OCI-LY7 (cell line): ENCODE data around the gene C21orf91. TPM values are rescaled to one million over a fixed set of nuclear protein-coding genes. Genes with fewer than 3 reads are reported as not detected.

Experiments
- BruUV-seq: library from RNA; stranded (reverse); fragments of 400-500 nt; replicated peaks from 2 replicates; lab custom pipeline; 2021; lab: Mats Ljungman, UMichigan
- CTCF ChIA-PET: fragments of 300-600 bp; sonication (Branson Sonifier 250); formaldehyde crosslinking; loops from one replicate; lab custom pipeline; 2022; ENCODE audit warnings: antibody characterized with exemption; ENCODE audit not compliant: unreplicated experiment; lab: Charles Lee
- POLR2A ChIA-PET: fragments of 300-600 bp; sonication (Branson Sonifier 250); formaldehyde crosslinking; loops from one replicate; lab custom pipeline; 2022; ENCODE audit warnings: antibody characterized with exemption; lab: Charles Lee
- DNase-seq: peaks from one replicate; pipeline ENCODE4 v3.0.0-alpha.2; 2015; ENCODE audit warnings: low spot score
- H2AFZ ChIP-seq: fragments of 200-600 bp; sonication (generic), shearing (Covaris generic); 2 replicates; pipeline ENCODE4 v1.6.1; 2014; ENCODE audit warnings: mild to moderate bottlenecking, antibody characterized with exemption, low read length, moderate library complexity
- H3K27ac ChIP-seq: fragments of 200-600 bp; sonication (generic); 2 replicates; pipeline ENCODE4 v1.5.1; 2014; ENCODE audit warnings: mixed run types, low read depth, mild to moderate bottlenecking, moderate library complexity, low read length, inconsistent platforms; ENCODE audit not compliant: poor library complexity, severe bottlenecking
- H3K36me3 ChIP-seq: fragments of 200-600 bp; sonication (generic); 2 replicates; pipeline ENCODE4 v1.6.1; 2014; ENCODE audit warnings: mild to moderate bottlenecking, antibody characterized with exemption, low read length, moderate library complexity, mixed read lengths; ENCODE audit not compliant: insufficient read depth
- H3K4me1 ChIP-seq: fragments of 200-600 bp; sonication (generic); 2 replicates; pipeline ENCODE4 v1.5.1; 2014; ENCODE audit warnings: mild to moderate bottlenecking, low read length; ENCODE audit not compliant: insufficient read depth, poor library complexity, severe bottlenecking
- H3K4me2 ChIP-seq: fragments of 200-600 bp; sonication (generic); 2 replicates; pipeline ENCODE4 v1.6.1; 2014; ENCODE audit warnings: mild to moderate bottlenecking, low read length
- H3K4me3 ChIP-seq: fragments of 200-600 bp; sonication (generic); 2 replicates; pipeline ENCODE4 v1.5.1; 2014; ENCODE audit warnings: mild to moderate bottlenecking, low read depth, low read length; ENCODE audit not compliant: poor library complexity, severe bottlenecking
- H3K79me2 ChIP-seq: fragments of 200-600 bp; sonication (generic); 2 replicates; pipeline ENCODE4 v1.6.1; 2016; ENCODE audit warnings: low read depth, mild to moderate bottlenecking, low read length, moderate library complexity, mixed read lengths; ENCODE audit not compliant: insufficient read depth
- H3K9me2 ChIP-seq: fragments of 200-600 bp; sonication (generic); 2 replicates; pipeline ENCODE4 v1.6.1; 2016; ENCODE audit warnings: mild to moderate bottlenecking, low read length, mixed read lengths; ENCODE audit not compliant: insufficient read depth
- H3K9me3 ChIP-seq: fragments of 200-600 bp; sonication (generic); 2 replicates; pipeline ENCODE4 v1.6.1; 2014; ENCODE audit warnings: mild to moderate bottlenecking, mixed run types, low read length, mixed read lengths
- H4K20me1 ChIP-seq: fragments of 200-600 bp; sonication (generic); 2 replicates; pipeline ENCODE4 v1.6.1; 2014; ENCODE audit warnings: mild to moderate bottlenecking, antibody characterized with exemption, low read length, moderate library complexity, mixed read lengths; ENCODE audit not compliant: insufficient read depth
- CTCF ChIP-seq: fragments of 200-600 bp; sonication (generic); conservative IDR thresholded peaks from 2 replicates; pipeline ENCODE4 v1.5.1; 2014; ENCODE audit warnings: mild to moderate bottlenecking, antibody characterized with exemption, low read length, moderate library complexity, mixed read lengths
- EZH2phosphoT487 ChIP-seq: fragments of 200-600 bp; sonication (generic); IDR thresholded peaks from 2 replicates; pipeline ENCODE4 v1.6.1; 2018; ENCODE audit warnings: low read depth, borderline replicate concordance, mild to moderate bottlenecking, mixed run types, antibody characterized with exemption, low read length, moderate library complexity, mixed read lengths
- intact Hi-C: fragments of 100-400 bp; cut with micrococcal nuclease; formaldehyde crosslinking; loops from one replicate; pipeline ENCODE4 v1.10.0; 2022; ENCODE audit not compliant: unreplicated experiment
- total RNA-seq, 2 experiments: library from RNA; depleted of rRNA in 1 of 2; stranded (reverse); fragments of >200 nt in 1 of 2; shearing (Covaris generic) in 1 of 2; gene quantifications; 2 replicates each; pipeline ENCODE4 v1.2.3, GENCODE V29; 2014 to 2022

C21orf91 gene
- total RNA-seq, 2 experiments from 2014 or later = 15.8 to 32.8 TPM

GRCh38 chr21:17789069-17789468 lies 30.1 kb downstream of the C21orf91 start:
- no peaks in the 10 kb centered on the region for H3K9me2 ChIP-seq
- peaks cover 13% of the 10 kb centered on the region for H3K9me3 ChIP-seq
- no peak overlapping the region for H2AFZ ChIP-seq
- peaks cover 33% of the 10 kb centered on the region for H3K4me1 ChIP-seq
- TF ChIP-seq CTCF (no peak), EZH2phosphoT487 (no peak)
- DNase-seq = no peak
- ChIA-PET POLR2A (interaction anchor here (1.4 kb wide), 2 partner anchors 10 to 25 kb away, joined by 3 to 7 read pairs; no protein-coding TSS in a partner anchor), CTCF (no interaction called here)
- BruUV-seq = no TSS peak
- peak overlapping the region; percentile 26; the same call in 1 of the 2 replicates for H3K4me2 ChIP-seq
- peaks cover 83% of the 10 kb centered on the region for H3K36me3 ChIP-seq
- H4K20me1 ChIP-seq = no peaks in the 10 kb centered on the region
- H3K79me2 ChIP-seq = no peaks in the 10 kb centered on the region
- H3K4me3 ChIP-seq = no peak overlapping the region
- H3K27ac ChIP-seq = no peak overlapping the region
- intact Hi-C loops = no loop called here

- Histone ChIP-seq H4K20me1 (no peaks in the 10 kb centered on the region), H3K4me1 (peaks cover 51% of the 10 kb centered on the region), H2AFZ (no peak overlapping the region), H3K4me3 (no peak overlapping the region), H3K9me2 (no peaks in the 10 kb centered on the region), H3K9me3 (peaks cover 13% of the 10 kb centered on the region), H3K4me2 (no peak overlapping the region), H3K79me2 (no peaks in the 10 kb centered on the region), H3K27ac (no peak overlapping the region), H3K36me3 (peaks cover 65% of the 10 kb centered on the region)
- no peak for DNase-seq
- POLR2A ChIA-PET = no interaction called here
- CTCF ChIA-PET = no interaction called here
- intact Hi-C loops = no loop called here
- TF ChIP-seq EZH2phosphoT487 (no peak), CTCF (no peak)
- BruUV-seq = no TSS peak
Observed at GRCh38 chr21:17786851-17787181, 32.3 kb downstream of the C21orf91 start.

GRCh38 chr21:17786071-17786850 lies 32.9 kb downstream of the C21orf91 start:
- intact Hi-C loops = no loop called here
- H3K36me3 ChIP-seq = peaks cover 59% of the 10 kb centered on the region
- H3K4me1 ChIP-seq = peaks cover 57% of the 10 kb centered on the region
- no TSS peak for BruUV-seq
- no peaks in the 10 kb centered on the region for H3K9me2 ChIP-seq
- H4K20me1 ChIP-seq = no peaks in the 10 kb centered on the region
- CTCF ChIA-PET = no interaction called here
- no peak overlapping the region for H3K27ac ChIP-seq
- DNase-seq = no peak
- peaks cover 13% of the 10 kb centered on the region for H3K9me3 ChIP-seq
- POLR2A ChIA-PET = no interaction called here
- no peak overlapping the region for H2AFZ ChIP-seq
- no peak for TF ChIP-seq CTCF
- no peak for TF ChIP-seq EZH2phosphoT487
- no peaks in the 10 kb centered on the region for H3K79me2 ChIP-seq
- H3K4me2 ChIP-seq = no peak overlapping the region
- H3K4me3 ChIP-seq = no peak overlapping the region
